Medulla oblongata (tissue), 1 donor: Measurements from ENCODE around the gene CANX.
A peak's percentile ranks its signal among the peaks of the same experiment; 100 is the strongest.

Experiments
- DNase-seq: peaks from one replicate; pipeline ENCODE4 v3.0.0-alpha.2; 2015; ENCODE audit errors: extremely low spot score

CANX gene

DNA sequence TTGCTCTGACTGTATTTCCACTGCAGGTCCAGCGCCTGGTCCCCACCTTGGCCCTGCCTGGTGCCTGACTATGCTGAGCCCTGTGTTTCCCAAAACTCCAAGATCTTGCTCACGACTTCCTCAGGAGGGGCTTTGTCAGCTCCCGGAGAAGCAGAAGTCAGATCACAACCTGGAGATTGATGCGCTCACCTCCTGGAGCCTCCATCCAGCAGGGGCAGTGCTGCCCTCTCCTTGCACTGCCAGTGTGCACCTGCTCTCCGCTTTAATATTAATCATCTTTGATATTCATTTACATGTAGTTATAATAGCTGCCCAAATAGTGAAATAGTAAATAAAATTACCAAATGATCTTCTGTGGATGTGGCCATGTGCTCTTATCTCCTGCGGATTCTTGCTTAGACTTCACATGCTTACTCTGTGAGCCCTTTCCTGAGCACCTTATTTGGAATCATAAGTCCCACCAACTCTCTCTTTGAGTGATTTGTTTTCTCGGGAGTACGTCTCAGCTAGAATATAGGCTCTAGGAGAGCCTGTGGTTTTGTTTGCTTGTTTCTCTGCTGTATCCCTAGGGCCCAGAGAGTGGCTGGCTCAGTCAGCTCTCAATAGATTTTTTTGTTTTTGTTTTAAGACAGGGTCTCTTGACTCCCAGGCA, 51.2 kb downstream of the CANX start:
- DNase-seq = no peak

DNA sequence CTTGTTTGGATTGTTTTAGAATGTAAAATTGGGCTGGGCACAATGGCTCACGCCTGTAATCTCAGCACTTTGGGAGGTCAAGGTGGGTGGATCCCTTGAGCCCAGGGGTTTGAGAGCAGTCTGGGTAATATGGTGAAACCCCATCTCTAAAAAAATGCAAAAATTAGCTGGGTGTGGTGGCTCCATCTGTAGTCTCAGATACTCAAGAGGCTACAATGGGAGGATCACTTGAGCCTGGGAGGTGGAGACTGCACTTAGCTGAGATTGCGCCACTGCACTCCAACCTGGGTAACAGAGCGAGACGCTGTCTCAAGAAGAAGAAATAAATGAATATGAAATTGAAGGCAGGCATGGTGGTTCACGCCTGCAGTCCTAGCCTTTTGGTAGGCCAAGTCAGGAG, 55.2 kb downstream of the CANX start:
- DNase-seq = no peak

DNA sequence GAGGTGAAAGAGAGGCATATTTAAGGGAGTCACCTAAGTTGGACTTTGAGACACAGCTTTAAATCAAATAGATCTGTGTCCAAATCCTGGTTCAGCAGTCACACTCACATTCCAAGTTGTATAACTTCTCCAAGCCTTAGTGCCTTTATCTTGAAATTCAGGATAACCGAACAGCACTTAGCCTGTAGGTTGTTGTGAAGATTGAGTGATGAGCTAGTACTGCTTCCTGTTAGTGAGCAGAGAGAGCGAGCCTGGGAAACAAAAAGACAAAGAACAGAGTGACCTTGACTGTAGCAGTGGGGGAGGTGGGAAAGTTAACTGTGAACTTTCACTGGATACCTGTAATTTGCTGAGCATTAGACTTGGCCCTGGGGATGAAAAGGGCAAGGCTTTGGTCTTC, 56.3 kb downstream of the CANX start:
- no peak for DNase-seq

DNA sequence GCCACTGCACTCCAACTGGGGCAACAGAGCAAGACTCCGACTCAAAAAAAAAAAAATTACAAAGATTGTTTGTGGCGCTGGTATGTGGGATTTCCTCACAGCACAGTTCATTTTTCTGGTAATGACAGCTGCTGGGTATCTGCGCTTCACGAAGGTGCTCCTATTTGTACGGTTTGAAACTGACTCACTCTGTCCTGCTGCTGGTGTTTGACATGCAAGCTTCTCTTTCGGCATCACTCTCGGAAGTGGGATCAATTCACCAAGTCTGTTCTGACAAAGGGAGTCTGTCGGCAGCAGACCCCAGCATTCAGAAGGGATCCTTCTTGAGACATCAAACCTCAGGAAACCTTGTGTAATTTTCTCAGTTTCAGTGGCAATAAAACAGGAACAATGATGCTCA, 60.2 kb downstream of the CANX start:
- no peak for DNase-seq

DNA sequence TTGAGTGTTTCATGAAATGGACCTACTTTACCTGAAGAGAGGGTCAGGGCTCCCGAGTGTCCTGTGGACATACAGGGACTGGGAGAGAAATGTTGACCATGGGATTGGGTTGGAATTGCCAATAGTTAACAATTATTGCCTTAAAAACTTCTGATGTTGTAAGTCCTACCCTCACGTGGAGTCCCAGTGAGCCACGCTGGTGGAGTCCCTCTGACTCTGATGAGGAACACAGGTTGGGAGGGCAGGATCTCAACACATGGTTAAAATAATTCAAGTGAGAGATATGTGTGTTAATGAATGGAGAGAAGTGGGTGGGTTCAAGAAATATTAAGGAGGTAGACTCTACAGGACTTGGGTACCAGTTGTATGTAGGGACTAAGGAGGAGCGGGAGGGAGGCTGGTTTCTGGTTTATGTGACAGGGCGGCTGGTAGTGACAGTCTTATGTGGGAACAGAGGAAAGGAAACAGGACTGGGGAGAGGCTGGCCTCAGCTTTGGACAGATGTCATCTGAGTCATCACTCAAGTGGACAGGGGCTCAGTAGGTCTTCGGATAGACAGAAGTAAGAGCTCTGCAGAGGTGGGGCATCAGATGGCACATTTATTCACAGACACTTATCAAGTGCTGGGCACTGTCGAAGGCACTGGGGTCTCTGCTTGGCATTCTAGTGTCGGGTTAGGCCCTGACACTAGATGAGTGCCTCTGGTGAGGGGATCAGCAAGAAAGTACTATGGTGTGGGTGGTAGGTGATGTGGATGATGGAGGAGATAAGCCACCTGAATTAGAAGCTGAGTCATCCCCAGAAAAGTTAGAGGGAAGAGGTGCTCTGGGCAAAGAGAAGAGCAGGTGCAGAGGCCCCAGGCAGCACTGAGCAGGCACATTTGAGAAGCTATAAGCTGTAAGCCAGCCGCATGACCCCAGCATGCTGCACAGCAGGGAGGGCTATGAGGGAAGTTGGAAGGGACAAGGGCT, 61.1 kb downstream of the CANX start:
- peak; percentile 44 for DNase-seq

DNA sequence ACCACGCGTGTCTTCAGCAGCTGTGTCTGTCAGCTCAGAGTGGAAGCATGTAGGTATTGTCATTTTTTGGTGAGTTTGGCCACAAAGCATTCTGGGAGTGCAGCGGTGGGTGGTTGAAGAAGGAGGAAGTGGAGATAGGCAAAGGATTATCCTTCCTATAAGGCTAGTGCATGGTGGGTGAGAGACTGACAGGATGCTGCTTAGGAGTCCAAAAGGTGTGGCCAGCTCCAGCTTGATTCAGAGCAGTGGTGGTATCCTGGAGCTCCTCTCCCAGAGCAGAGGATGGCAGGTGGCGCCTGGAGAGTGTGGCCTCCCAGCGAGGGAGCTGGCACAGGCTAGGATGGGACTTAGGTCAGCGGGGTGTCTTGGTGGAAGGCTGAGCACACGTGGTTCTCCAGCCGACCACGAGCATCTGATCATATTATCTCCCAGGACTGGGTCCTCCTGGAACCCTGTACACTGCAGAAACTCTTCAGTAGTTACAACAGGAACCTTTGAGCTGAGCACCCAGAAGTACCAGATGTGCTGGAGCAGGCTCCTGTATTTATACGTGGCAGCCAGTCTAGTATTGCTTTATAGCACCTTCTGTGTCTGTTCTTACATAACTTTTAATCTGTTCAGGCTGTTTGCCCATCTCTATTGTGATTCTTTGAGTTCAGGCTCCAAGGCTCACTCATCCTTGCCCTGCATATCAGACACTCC, 63.5 kb downstream of the CANX start:
- no peak for DNase-seq

DNA sequence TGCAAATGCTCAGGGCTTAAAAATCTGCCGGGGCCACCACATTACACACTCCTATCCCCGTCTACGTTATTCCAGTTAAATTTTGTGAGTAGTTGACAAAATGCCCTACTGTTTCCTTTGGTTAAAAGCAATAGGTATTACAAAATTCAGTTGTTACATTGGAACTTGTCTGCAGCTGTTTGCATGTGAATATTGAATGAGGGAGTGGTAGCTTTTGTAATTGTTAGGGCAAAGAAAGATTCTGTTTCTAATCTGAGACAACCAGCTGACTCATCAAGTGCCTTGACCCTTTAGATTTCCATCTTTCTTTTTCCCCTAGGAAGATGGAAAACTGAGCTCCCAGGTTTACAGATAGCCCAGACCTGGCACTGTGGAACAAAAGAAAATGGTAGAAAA, 64.0 kb downstream of the CANX start:
- DNase-seq = no peak

DNA sequence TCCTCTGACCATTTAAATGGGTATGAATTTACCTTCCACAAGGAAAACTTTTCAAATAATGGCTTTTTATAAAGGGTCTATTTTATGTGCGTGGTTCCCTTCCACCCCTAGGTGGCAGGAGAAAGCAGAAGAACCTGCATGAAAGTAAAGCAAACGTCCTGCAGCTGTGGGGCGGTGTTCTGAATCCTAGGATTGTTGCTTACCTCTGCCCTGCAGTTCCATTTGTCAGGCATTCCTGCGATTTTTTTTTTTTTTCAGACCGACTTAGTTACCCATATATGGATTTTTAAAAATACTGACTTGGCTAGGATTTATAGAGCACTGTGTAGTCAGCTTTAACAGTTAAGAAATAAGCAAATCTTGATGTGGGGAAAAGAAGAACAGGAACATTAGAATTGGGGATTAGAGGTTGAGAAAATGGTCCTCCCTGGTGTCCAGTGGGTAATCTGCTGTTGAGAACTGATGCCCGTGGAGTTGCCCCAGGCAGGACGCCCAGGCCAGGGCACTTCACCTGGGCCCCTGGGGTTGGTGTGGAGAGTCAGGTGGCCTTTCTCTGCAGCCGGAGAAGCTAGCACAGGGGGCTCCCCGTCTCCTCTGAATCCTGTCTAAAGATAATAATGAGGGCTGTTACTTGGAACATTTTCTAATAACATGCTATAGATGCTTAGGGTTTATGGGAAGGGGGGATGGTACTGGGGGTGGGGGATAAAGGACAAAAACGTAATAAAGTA, 64.6 kb downstream of the CANX start:
- DNase-seq = peak; percentile 88

DNA sequence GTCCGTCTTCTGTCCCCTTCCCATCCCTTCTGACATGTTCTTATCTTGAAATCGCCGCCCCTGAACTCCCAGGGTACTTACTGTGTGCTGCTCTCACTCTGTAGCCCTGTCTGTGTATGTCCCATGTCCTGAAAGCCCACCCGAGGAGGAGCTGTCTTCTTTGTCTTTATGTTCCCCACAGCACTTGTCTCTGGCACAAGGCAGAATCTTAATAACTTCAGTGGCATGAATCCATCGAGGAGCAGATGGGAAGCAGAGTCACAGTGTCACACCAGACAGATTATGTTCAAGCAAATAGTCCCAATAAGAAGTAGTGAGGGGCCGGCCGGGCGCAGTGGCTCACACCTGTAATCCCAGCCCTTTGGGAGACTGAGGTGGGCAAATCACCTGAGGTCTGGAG, 65.3 kb downstream of the CANX start:
- no peak for DNase-seq

DNA sequence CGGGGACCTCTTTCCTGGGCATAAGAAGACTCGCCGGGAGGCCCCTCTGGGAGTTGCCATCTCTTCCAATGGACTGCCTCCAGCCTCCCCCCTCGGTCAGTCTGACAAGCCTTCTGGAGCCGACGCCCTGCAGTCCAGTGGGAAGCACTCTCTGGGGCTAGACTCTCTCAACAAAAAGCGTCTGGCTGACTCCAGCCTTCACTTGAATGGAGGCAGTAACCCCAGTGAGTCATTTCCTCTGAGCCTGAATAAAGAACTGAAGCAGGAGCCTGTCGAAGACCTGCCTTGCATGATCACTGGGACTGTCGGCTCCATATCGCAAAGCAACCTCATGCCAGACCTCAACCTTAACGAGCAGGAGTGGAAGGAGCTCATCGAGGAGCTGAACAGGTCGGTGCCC, 66.6 kb downstream of the CANX start:
- peak; percentile 27 for DNase-seq

DNA sequence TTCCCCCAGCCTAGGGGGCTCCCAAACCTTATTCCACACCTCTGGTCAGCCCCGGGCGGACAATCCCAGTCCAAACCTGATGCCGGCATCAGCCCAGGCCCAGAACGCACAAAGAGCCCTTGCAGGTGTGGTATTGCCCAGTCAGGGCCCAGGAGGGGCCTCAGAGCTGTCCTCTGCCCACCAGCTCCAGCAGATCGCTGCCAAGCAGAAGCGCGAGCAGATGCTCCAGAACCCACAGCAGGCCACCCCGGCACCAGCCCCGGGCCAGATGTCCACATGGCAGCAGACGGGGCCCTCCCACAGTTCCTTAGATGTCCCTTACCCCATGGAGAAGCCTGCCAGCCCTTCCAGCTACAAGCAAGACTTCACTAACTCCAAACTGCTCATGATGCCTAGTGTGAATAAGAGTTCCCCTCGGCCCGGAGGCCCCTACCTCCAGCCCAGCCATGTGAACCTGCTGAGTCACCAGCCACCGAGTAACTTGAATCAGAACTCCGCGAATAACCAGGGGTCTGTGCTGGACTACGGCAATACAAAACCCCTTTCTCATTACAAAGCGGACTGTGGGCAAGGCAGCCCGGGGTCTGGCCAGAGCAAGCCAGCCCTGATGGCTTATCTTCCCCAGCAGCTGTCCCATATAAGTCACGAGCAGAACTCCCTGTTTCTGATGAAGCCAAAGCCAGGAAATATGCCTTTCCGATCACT, 67.4 kb downstream of the CANX start:
- DNase-seq = no peak

DNA sequence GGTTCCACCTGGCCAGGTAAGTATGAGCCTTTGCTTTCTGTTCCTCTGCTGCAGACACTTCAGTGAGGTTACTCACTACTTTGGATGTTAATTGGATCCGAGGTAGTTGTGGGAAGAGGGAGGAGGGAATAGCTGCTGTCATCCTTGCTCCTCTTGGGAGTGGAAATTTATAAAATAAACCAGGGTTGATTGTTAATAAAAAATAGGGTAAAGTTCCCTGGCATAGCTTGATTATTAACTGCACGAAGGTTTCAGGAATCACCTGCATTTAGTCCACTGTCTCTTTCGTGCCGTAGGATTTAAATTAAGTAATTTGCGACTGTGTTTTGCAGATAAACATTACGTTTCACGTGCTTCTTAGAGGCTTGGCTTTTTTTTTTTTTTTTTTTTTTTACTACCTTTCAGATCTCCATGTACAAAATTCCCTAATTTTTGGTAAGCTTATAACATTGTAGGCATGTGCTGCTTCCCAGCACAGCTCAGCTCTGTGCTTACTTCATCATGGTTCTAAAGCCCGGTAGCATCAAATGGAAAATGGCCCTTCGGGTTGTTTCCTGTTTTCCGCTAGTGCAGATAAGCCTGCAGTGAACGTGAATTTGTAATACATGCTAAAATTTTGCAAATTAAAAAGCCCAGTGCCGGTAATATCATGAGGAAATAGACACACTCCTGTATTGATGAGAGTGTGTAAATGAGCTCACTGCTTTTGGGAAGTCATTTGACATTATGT, 68.1 kb downstream of the CANX start:
- no peak for DNase-seq

DNA sequence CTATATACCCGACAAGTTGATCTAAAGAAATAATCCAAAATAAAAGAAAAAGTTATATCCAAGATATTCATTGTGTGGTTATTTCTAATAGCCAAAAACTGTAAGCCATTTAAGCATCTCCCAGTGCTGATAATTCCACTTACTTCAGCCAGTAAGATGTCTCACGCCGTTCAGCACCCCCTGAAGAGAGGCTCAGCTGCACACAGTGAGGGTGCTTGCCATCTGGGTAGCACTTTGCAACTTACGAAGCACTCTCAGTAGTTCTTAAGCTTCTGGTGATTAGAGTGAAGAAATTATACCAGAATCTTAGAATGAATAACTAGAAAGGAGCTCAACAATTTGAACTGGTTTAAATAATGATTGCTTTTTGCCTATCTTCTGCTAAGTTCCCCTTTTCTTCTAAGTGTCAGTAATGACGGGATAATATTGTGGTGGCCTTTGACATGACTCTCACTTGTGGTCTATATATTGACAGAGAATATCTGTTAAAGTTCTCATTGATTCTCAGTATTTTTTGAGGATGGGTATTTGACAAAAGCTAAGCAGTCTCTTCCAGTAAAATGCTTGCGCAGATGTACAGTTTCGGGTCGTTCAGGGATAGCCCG, 68.8 kb downstream of the CANX start:
- no peak for DNase-seq

DNA sequence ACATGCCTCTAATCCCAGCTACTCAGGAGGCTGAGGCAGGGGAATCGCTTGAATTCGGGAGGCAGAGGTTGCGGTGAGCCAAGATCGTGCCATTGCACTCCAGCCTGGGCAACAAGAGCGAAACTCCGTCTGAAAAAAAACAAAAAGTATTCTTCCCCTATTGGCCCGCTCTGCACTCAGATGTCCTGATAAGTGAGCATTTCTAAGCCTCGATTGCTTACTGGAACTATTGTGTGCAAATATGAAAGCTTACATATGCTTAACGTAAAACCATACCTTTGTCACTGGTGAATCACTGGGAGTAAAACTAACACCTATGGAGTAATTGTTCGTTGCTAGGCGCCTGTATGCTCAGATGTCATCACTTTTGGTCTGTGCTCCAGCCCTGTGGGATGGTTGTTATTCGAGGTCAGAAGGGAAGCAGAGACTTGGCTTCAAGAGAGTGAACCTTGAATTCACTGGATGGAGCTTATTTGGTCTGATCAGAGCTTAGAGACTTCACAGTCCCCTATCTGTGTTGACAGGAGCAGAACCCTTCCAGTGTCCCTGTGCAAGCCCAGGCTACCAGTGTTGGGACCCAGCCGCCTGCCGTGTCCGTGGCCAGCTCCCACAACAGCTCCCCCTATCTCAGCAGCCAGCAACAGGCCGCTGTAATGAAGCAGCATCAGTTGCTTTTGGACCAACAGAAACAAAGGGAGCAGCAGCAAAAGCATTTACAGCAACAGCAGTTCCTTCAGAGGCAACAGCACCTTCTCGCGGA, 69.7 kb downstream of the CANX start:
- DNase-seq = no peak

DNA sequence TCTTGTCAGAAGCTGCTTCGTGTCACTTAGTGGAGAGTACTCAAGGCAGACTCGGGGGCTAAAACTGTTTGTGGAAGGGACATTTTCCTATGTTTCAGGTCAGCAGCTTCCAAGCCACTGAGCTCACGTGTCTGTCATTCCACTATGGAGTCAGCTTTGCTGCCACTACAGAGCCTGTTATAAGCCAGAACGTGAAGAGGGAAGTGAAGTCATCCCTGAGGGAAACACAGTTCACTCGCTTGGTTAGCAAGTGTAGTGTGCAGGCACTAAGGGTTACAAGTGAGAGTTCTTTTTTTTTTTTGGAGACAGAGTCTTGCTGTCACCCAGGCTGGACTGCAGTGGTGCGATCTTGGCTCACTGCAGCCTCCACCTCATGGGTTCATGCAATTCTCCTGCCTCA, 70.5 kb downstream of the CANX start:
- DNase-seq = no peak

DNA sequence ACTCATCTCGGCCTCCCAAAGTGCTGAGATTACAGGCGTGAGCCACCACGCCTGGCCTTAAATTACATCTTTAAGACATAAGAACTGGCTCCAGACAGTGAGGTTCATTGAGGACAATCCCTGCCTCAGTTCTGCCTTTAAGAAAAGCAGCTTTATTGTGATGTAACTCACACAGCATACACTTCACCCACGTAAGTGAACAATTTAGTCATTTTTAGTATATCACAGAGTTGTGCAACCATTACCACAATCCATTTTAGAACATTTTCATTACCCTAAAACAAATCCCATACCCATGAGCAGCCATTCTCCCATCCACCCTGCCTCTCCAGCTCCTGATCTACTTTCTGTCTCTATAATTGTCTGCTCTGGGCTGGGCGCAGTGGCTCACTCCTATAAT, 71.0 kb downstream of the CANX start:
- no peak for DNase-seq

DNA sequence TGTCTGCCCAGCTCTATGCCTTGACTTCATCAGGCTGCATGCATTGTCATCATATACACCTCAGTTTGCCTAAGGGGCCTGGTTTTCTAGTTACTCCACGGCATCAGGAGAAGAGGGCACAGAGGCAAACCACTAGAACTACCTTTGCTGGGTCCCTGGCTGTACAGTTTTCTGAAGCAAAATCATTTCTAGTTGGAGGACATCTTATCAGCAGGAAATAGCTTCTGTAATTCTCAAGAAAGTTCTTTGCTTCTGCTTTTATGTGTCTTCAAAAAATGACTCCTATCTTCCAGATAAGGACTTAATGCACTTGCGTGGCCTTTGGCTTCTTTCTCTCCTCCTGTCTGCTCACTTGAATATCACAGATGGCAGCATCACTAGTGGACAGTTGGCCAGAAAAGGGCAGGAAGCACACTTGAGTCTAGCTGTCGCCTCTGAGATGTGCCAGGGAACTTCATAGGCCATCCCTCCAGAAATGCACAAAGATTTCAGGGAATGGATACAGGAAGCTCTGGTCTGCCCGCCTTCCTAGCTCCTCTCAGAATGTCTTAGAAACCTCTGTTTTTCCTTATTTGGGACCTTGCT, 72.6 kb downstream of the CANX start:
- no peak for DNase-seq

DNA sequence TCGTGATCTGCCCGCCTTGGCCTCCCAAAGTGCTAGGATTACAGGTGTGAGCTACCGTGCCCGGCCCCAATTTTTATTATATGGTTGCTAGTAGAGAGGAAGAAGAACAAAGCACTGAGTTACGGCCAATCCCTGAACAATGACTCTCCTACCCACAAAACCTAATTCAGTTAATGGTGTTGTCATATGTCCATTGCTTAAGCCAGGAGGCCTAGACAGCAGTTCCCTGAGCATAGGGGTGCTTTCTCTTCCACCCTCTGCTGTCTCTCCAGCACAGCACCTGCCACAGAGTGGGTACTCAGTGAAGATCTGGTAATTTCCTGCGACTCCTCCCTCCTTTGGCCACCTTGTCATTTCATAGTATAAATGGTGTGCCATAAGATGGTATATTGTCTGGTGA, 73.6 kb downstream of the CANX start:
- no peak for DNase-seq

DNA sequence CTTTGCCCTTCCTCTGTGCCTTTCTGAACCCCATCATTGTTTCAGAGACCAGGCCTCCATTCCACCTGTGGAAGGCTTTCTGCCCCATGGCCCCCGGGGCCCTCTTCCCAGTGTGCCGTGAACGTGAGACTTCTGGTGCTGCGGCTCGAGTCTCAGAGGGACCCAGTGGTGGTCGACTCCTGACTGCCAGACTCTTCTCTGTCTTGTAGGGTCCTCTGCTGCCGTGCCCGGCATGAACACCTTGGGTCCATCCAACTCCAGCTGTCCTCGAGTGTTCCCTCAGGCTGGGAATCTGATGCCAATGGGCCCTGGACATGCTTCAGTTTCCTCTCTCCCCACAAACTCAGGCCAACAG, 74.9 kb downstream of the CANX start:
- no peak for DNase-seq
